Skin epidermis (tissue), 12 donors: ENCODE measurements around the gene FADS2.

Experiments used
- H3K27ac ChIP-seq, 21 experiments: fragments of 200-600 bp; sonication (generic) in 11 of 21; one replicate each; pipeline ENCODE4 v1.5.0; 2020; ENCODE audit warnings: mild to moderate bottlenecking in 3 of 21, inconsistent platforms in 2 of 21, moderate library complexity in 2 of 21
- H3K4me3 ChIP-seq, 7 experiments: fragments of 200-600 bp; sonication (generic) in 2 of 7; one replicate each; pipeline ENCODE4 v1.5.0; 2020; ENCODE audit warnings: inconsistent platforms in 2 of 7, mild to moderate bottlenecking in 2 of 7, moderate library complexity in 1 of 7

Gene FADS2

GRCh38 chr11:61840371-61840770 lies 12.3 kb downstream of the FADS2 start:
- no peak overlapping the region for H3K4me3 ChIP-seq
- no peak overlapping the region for H3K27ac ChIP-seq

- no peak overlapping the region for H3K4me3 ChIP-seq
- no peak overlapping the region for H3K27ac ChIP-seq
Measured at GRCh38 chr11:61841636-61842527, 13.8 kb downstream of the FADS2 start.

GRCh38 chr11:61842528-61842820 lies 14.4 kb downstream of the FADS2 start:
- Histone ChIP-seq H3K27ac (no peak overlapping the region), H3K4me3 (no peak overlapping the region)

GRCh38 chr11:61844909-61845565 lies 16.9 kb downstream of the FADS2 start:
- Histone ChIP-seq H3K27ac (no peak overlapping the region), H3K4me3 (no peak overlapping the region)

- Histone ChIP-seq H3K4me3 (no peak overlapping the region), H3K27ac (no peak overlapping the region)
Measured at GRCh38 chr11:61846362-61847020, 18.4 kb downstream of the FADS2 start.

- no peak overlapping the region for H3K27ac ChIP-seq
- no peak overlapping the region for H3K4me3 ChIP-seq
Measured at GRCh38 chr11:61847914-61848581, 19.9 kb downstream of the FADS2 start.

GRCh38 chr11:61848631-61849030 lies 20.5 kb downstream of the FADS2 start:
- Histone ChIP-seq H3K27ac (no peak overlapping the region), H3K4me3 (no peak overlapping the region)

- Histone ChIP-seq H3K4me3 (no peak overlapping the region), H3K27ac (no peak overlapping the region)
Measured at GRCh38 chr11:61850687-61851086, 22.6 kb downstream of the FADS2 start.

GRCh38 chr11:61851113-61851899 lies 23.2 kb downstream of the FADS2 start:
- Histone ChIP-seq H3K4me3 (no peak overlapping the region), H3K27ac (no peak overlapping the region)

- Histone ChIP-seq H3K27ac (no peak overlapping the region), H3K4me3 (no peak overlapping the region)
Measured at GRCh38 chr11:61851900-61852295, 23.8 kb downstream of the FADS2 start.

- no peak overlapping the region for H3K4me3 ChIP-seq
- H3K27ac ChIP-seq, result no peak overlapping the region
Measured at GRCh38 chr11:61853698-61854169, 25.6 kb downstream of the FADS2 start.

- no peak overlapping the region for H3K27ac ChIP-seq
- H3K4me3 ChIP-seq, result no peak overlapping the region
Measured at GRCh38 chr11:61854206-61854895, 26.3 kb downstream of the FADS2 start.

GRCh38 chr11:61854966-61855714 lies 27.0 kb downstream of the FADS2 start:
- H3K4me3 ChIP-seq, result no peak overlapping the region
- H3K27ac ChIP-seq, result no peak overlapping the region

GRCh38 chr11:61855939-61856680 lies 28.0 kb downstream of the FADS2 start:
- H3K4me3 ChIP-seq, result no peak overlapping the region
- H3K27ac ChIP-seq, result no peak overlapping the region

GRCh38 chr11:61860054-61860903 lies 32.2 kb downstream of the FADS2 start:
- no peak overlapping the region for H3K27ac ChIP-seq
- no peak overlapping the region for H3K4me3 ChIP-seq

- no peak overlapping the region for H3K27ac ChIP-seq
- no peak overlapping the region for H3K4me3 ChIP-seq
Measured at GRCh38 chr11:61861634-61862033, 33.5 kb downstream of the FADS2 start.
